ENCODE data around the gene PMEPA1.

PMEPA1 gene

GRCh38 chr20:57711311-57711712 lies 1.5 kb upstream of the PMEPA1 start:
- no peak for DNase-seq (ENCODE audit: low read depth in 2 of 2)

- DNase-seq (ENCODE audit: low read depth in 2 of 2), result no peak
Observed at GRCh38 chr20:57710841-57711240, 1.0 kb upstream of the PMEPA1 start.

DNA sequence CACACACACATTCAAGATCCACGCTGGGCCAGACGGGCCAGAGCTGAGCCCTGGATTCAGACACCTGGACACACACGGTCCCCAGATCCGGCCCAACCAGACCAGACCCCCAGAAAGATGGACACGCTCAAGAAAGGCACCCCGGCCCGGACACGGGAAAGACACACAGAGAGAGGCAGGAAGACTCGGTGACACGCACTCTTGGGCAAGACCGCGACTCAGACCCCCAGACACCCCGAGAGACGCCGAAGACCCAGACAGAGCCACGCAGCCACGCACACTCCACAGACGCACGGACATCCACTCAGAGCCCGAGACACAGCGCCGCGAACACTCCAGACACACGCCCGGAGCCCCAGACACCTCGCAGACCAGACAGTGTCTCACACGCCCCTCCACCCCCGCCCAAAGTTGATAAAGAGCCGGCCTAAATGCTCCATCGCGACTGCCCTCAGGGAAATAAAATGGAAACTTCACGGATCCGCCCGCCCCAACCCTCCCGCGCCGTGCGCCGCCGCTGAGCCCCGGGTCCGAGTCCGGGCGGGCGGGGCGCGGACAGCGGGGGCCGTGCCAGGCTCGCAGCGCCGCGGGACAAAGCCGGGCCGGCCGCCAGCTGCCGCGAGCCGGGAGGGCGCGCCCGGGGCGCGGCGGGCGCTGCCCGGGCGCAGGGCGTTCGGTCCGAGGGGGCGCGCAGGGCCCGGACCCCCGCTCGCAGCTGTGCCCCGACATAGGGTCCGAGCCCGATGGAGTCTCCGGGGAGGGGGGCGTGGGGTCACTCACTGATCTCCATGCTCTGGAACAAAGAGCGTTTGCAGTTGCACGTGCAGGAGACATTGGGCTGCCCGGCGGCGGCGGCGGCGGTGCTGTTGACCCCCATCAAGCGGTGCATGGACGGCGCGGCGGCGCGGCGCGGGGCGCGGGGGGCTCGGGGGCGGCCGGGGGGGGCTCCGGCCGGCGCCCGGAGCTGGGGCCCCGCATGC lies 831 bp downstream of the PMEPA1 start:
- DNase-seq (ENCODE audit: low read depth in 2 of 2), result no peak

DNA sequence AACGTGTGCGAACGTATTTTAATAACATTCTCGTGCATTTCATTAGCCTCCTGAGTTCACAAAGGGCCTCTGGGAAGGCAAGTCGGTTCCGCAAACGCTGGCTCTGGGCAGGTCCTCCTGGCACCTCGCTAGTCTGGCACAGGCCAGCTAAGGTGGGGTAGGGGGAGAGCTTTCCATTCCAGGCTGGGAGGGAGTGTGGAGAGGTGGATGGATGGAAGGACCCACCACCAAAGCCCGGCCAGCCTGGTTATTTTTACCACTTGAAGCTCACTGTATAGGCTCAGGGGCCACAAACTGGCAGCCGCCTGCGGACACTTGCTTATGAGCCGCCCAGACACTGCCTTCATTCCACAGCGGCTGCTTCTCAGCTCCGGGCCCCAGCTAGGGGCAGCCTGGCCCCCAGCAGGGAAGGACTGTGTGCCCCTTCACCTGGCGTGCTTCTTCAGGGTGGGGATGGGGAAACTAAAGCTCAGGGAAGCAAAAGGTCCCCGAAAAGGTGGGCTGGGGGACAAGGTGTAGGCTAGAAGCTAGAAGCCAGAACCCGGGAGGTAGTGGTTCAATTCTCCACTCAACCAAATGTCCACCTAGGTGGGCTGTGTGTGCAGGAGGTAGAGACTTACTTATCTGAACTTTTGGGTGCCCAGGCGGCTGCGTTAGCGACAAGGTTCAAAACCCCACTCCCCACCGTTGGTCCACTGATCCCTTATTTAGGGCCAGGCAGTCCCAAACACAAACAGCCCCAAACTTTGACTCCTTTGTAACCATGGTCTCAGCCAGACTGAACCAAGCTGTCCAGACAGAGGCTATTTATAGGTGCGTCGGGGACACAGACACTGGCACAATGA lies 1.7 kb downstream of the PMEPA1 start:
- DNase-seq (ENCODE audit: low read depth in 2 of 2), result no peak

DNA sequence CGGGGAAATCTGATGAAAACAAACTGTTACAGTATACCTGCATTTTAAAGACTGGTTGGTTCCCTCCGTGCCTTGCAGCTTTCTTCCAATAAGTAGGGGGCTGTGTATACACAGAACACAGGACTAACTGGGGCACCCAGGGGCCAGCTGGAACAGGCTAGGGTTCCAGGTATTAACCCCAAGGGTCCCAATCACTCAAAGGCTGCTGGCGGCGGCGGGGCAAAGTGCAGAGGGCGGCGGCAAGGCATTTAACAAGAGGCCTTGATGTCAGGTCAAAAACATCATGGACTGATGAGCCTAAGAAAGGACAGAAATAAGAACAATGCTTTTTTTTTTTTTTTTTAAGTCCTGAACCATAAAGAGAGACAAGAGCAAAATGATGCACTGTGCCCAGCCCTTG lies 2.5 kb downstream of the PMEPA1 start:
- no peak for DNase-seq (ENCODE audit: low read depth in 2 of 2)

GRCh38 chr20:57705127-57705899 lies 4.5 kb downstream of the PMEPA1 start:
- no peak for DNase-seq (ENCODE audit: low read depth in 2 of 2)

DNA sequence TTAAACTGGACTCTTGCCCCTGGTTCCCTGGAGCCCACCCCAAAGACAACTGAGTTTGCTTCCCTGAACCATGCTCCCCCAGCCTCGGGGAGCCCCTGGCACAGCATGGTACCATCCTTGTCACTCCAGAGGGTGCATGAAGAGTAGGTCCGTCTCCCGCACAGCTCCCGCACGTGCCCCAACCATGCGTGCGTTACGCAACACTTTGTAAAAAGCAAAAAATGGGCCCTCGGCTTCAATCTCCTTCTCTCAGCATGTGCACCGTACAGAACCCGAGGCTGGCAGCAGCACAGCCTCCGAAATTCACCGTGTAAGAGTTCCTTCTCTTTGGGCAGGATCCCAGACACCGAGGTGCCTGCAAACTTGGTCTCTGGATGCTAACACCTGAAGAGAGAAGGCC lies 5.6 kb downstream of the PMEPA1 start:
- no peak for DNase-seq (ENCODE audit: low read depth in 2 of 2)

- no peak for DNase-seq (ENCODE audit: low read depth in 2 of 2)
Observed at GRCh38 chr20:57703013-57703412, 6.8 kb downstream of the PMEPA1 start.

GRCh38 chr20:57702521-57702920 lies 7.3 kb downstream of the PMEPA1 start:
- no peak for DNase-seq (ENCODE audit: low read depth in 2 of 2)

- no peak for DNase-seq (ENCODE audit: low read depth in 2 of 2)
Observed at GRCh38 chr20:57702091-57702490, 7.7 kb downstream of the PMEPA1 start.

DNA sequence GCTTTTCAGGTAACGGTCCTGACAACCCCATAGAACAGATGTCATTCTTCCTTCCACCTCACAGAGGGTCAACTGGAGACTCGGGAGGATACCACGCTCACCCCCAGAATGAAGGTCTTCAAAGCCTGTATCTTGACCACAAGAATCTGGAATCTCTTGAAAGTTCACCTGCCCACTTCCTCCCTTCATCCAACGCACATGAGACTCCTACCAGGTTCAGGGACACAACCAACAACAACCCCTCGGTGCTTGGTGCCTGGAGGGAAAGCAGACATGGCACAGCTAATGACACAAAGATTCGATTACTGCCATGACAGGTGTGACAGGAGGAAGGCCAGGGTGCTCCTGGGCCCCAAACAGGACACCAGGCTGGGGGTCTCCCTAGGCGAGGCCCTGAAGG lies 8.2 kb downstream of the PMEPA1 start:
- DNase-seq (ENCODE audit: low read depth in 2 of 2), result no peak

DNA sequence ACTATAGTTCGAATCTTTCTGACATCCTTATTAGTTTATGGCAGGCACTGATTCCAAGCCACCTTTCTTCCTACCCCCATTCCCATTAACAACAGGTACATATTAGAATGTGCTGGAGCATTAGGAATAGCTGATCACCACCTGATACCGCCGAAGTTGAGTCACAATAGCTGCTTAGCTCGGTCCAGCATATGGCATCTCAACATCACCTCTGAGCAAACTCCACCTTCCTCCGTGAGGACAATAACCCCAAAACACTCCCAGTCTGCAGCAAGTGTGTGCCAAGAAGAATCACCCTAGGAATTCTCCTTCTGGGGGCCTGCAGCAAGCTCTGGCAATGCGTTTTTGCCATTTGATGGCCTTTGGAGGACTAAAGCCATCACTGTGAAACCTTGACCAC lies 8.7 kb downstream of the PMEPA1 start:
- no peak for DNase-seq (ENCODE audit: low read depth in 2 of 2)

DNA sequence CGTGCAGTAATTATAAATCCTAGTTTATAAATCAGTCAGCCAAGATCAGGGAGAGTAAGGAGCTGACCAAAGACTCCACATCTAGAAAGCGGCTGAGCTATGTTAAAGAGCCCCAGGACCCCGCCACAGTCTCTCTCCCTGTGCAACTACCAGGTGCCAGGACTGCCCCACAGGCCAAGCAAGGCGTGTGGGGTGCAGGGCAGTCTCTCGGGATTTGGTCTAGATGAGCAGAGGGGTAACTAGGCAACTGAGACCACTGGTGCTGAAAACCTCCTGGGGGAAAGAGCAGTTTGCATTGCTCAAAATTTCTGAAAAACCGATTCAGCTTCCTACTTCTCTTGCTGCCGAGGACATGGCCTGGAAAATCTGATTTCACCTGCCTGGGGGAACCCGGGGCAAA lies 10.4 kb downstream of the PMEPA1 start:
- no peak for DNase-seq (ENCODE audit: low read depth in 2 of 2)

GRCh38 chr20:57698867-57699275 lies 10.9 kb downstream of the PMEPA1 start:
- DNase-seq (ENCODE audit: low read depth in 2 of 2), result no peak

DNA sequence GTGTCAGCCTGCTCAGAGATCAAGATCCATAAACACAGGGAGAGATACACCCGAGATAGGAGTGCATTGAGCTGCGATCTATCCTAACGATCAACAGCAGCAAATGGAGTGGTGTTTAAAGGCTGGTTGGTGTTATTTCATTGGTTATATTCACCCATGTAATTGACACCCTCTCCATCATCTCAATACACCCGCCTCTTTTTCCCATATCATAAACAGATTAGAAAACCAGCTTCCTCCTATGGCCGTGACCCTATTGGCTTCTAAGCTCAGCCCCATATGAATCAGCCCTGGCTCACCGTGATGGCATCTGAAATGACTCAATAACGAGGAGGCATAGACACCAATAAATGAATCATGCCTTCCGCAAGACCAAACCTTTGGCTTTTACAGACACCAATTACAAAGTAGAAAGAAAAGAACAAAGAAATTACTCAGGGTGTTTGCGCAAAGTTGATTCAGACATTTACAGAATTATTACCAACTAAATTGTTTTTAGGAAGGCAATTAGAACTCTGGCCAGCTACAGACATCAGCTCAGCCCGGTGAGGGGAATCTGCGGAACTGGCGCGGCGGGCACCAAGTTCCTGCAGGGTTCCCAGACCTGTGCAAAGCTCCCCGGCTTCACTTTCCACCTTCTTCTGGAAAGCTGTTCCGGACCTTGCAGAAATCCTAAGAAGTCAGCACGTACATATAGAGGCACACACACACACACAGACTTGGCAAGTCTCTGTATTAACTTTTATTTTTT lies 11.5 kb downstream of the PMEPA1 start:
- DNase-seq (ENCODE audit: low read depth in 2 of 2), result peak; percentile 54 to 71

- no peak for DNase-seq (ENCODE audit: low read depth in 2 of 2)
Observed at GRCh38 chr20:57697543-57697942, 12.3 kb downstream of the PMEPA1 start.

DNA sequence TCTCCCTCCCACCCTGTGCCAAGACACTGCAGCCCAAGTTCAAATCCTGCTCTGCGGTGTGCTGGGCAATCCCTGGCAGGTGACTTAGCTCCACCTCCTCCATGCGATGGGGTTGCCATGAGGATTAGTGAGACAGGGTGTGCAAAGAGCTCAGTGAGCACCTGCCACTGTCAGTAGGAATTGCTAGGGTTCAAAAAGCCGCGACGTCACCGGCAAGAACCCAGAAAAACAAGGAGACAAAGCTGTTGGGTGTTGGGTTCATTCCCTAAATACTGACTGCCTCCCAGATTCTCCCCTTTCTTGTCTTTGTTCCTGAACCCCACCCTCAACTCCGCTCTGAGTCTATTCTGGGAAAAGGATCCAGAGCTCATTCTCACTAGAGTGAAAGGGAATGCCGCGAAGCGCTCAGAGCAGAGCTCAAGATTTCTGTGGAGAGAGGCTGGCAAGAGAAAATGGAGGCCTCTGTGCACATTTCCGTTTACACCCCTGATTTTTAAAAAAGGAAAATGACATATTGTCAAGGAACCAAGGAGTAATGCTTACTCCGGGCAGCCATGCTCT lies 13.3 kb downstream of the PMEPA1 start:
- DNase-seq (ENCODE audit: low read depth in 2 of 2), result no peak

DNA sequence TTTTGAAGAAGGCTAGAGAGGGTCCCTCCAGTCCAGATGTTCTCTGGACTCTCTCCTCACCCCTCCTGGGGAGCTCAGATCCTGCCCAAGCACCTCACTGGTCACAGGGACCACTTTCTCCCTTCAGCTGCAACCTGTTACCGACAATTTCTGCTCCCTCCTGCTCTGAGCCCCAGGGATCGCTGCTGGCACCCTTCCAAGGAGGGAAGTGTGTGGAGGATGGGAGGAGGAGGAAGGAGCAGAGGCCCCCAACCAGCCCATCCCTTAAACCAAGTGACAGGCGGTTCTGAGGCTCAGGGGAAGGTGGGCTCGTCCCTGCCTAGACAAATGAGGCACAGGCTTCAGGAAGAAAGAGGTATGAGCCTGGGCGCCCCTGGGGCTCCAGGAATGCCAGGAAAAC lies 13.9 kb downstream of the PMEPA1 start:
- no peak for DNase-seq (ENCODE audit: low read depth in 2 of 2)

DNA sequence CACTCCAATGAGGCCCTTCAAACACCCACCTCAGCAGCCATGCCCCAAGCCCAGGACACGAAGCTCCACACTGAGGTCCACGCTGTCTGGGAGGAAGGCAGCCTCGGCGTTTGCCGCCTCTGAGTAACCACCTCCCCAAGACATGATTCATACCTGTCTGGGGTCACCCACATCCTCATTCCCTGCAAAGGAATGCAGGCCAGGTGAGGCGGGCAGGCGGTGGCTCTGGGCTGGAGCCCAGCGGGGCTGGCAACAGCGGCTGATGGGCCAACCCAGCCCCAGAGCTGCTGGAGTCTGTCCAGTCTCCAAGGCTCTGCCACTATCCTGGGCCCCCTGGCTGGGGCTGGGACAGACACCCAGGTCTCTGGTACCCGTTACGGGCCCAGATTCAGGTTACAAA lies 14.8 kb downstream of the PMEPA1 start:
- no peak for DNase-seq (ENCODE audit: low read depth in 2 of 2)

- DNase-seq (ENCODE audit: low read depth in 2 of 2), result no peak
Observed at GRCh38 chr20:57694481-57694880, 15.3 kb downstream of the PMEPA1 start.
